ENCODE results near the gene RPSA. TPM values are rescaled to one million over a fixed set of nuclear protein-coding genes. Genes with fewer than 3 reads are reported as not detected.
A peak's percentile ranks its signal among the peaks of the same experiment; 100 is the strongest.

RPSA gene
- total and polyA plus RNA-seq, 9 of the 15 experiments (the other 6 are each of a cell fraction or from before 2014, with no cell fraction given): 2,290 to 4,272 (median 2,730) TPM

DNA sequence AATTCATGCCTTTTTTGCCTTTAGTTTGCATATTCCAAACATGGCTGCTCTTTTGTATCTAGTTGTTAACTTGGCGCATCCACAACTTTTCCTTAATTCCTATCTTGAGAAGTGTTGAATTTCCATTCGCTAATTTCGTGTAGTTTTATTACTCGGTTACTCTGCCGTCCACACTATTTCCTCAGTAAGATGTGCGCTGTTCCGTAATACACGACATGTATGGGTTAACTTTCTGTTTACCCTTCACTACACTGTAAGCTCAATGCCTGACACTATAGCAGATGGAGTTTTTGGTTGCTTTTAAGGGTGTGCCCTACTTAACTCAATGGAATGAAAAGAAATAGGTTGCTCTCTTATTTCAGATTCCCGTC lies 724 bp downstream of the RPSA start (continued):
- TF ChIP-seq PRPF4 (IDR thresholded peaks at IDR 0.05; ENCODE audit: insufficient read depth, low read depth, low read length, poor library complexity, severe bottlenecking) (no peak), ZBTB43 (CRISPR knock-in tag; IDR thresholded peaks at IDR 0.05) (no peak), CREB1 (IDR thresholded peaks at IDR 0.05) (no peak), CREB1 (CRISPR knock-in tag; IDR thresholded peaks at IDR 0.05) (no peak), GABPA (tag; conservative IDR thresholded peaks at IDR 0.05; ENCODE audit: low read depth) (no peak), ZNF444 (CRISPR knock-in tag; IDR thresholded peaks at IDR 0.05) (no peak), ZBTB2 (IDR thresholded peaks at IDR 0.05) (no peak), SIN3A (IDR thresholded peaks at IDR 0.05; ENCODE audit: borderline replicate concordance in 2 of 2, control insufficient read depth in 1 of 2, low read depth in 2 of 2, low read length in 2 of 2) (0 out of 4 replicates have a peak, but pooled peaks of 1 of the 2 experiments have one; percentile 23), FOSL1 (tag; conservative IDR thresholded peaks at IDR 0.05) (no peak), SMAD3 (CRISPR knock-in tag; conservative IDR thresholded peaks at IDR 0.05) (0 out of 2 replicates have a peak, but pooled peaks have one; percentile 5), BMI1 (IDR thresholded peaks at IDR 0.05; ENCODE audit: low read length) (no peak), TRIM24 (IDR thresholded peaks at IDR 0.05) (no peak), ZNF175 (CRISPR knock-in tag; IDR thresholded peaks at IDR 0.05; ENCODE audit: low read depth) (no peak), WHSC1 (IDR thresholded peaks at IDR 0.05; ENCODE audit: low read length) (no peak), ELF4 (CRISPR knock-in tag; IDR thresholded peaks at IDR 0.05) (no peak), TOE1 (IDR thresholded peaks at IDR 0.05; ENCODE audit: borderline replicate concordance) (no peak), TOE1 (CRISPR knock-in tag; IDR thresholded peaks at IDR 0.05; ENCODE audit: borderline replicate concordance, low read depth) (no peak), HOXB6 (CRISPR knock-in tag; IDR thresholded peaks at IDR 0.05; ENCODE audit: borderline replicate concordance) (no peak), THRAP3 (IDR thresholded peaks at IDR 0.05; ENCODE audit: borderline replicate concordance) (no peak), STAT5B (CRISPR knock-in tag; IDR thresholded peaks at IDR 0.05) (no peak)
- TF ChIP-seq, protein P1, sequence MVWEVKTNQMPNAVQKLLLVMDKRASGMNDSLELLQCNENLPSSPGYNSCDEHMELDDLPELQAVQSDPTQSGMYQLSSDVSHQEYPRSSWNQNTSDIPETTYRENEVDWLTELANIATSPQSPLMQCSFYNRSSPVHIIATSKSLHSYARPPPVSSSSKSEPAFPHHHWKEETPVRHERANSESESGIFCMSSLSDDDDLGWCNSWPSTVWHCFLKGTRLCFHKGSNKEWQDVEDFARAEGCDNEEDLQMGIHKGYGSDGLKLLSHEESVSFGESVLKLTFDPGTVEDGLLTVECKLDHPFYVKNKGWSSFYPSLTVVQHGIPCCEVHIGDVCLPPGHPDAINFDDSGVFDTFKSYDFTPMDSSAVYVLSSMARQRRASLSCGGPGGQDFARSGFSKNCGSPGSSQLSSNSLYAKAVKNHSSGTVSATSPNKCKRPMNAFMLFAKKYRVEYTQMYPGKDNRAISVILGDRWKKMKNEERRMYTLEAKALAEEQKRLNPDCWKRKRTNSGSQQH (CRISPR knock-in tag; IDR thresholded peaks at IDR 0.05): peak; percentile 30; the same call in 1 of the 2 replicates
